Measurements from ENCODE around the gene MB.

Gene MB

DNA sequence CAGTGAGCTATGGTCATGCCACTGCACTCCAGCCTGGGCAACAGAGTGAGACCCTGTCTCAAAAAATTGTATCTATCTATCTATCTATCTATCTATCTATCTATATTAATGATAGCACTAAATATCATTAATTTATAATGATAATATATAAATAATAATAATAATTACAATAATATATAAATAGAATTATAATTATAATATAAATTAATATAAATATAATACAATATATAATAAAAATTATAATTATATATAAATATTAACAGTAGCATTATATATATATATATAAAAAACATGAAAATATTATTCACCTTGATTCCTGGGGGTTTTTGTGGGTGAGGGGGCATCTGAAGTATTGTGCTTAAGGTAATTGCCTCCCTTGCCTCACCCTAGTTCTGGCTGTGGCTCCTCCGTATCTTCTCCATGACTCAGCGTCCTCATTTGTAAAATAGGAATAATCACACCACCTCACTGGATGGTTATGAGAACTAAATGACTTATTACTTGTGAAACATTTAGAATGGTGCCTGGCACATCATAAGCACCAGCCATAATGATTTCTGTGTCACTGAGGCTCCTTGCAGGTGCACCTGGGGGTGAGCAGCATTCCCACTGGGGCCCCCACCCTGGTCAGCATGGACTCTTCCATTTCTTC is 57.6 kb downstream of the MB start:
- Histone ChIP-seq H3K27ac (ENCODE audit: extremely low read depth, low read depth, low read length) (no peak overlapping the region), H3K36me3 (ENCODE audit: control insufficient read depth in 2 of 2, insufficient read depth in 1 of 2, low read length in 2 of 2) (no peaks in the 10 kb centered on the region), H3K9me3 (ENCODE audit: control insufficient read depth, insufficient read depth, low read depth, low read length) (no peaks in the 10 kb centered on the region), H3K4me1 (ENCODE audit: control insufficient read depth, insufficient read depth, low read length) (peaks cover 5% of the 10 kb centered on the region), H3K4me3 (ENCODE audit: low read depth, low read length) (no peak overlapping the region)
- TF ChIP-seq ZNF830 (tag by site-specific recombination; IDR thresholded peaks at IDR 0.05; ENCODE audit: low read depth) (no peak), PRDM10 (tag by site-specific recombination; IDR thresholded peaks at IDR 0.05) (0 out of 2 replicates have a peak, but pooled peaks have one; percentile 14), ZNF311 (tag by site-specific recombination; IDR thresholded peaks at IDR 0.05; ENCODE audit: borderline replicate concordance) (no peak)
- ChIA-PET POLR2A (no interaction called here), CTCF (no interaction called here)

GRCh38 chr22:35558719-35559118 is 58.4 kb downstream of the MB start:
- Histone ChIP-seq H3K4me1 (ENCODE audit: control insufficient read depth, insufficient read depth, low read length) (peaks cover 5% of the 10 kb centered on the region), H3K36me3 (ENCODE audit: control insufficient read depth in 2 of 2, insufficient read depth in 1 of 2, low read length in 2 of 2) (no peaks in the 10 kb centered on the region), H3K27ac (ENCODE audit: extremely low read depth, low read depth, low read length) (no peak overlapping the region), H3K9me3 (ENCODE audit: control insufficient read depth, insufficient read depth, low read depth, low read length) (no peaks in the 10 kb centered on the region), H3K4me3 (ENCODE audit: low read depth, low read length) (no peak overlapping the region)
- ChIA-PET CTCF (interaction anchor here (0.7 kb wide), 1 partner anchor 150 kb away, joined by 3 read pairs; no protein-coding TSS in a partner anchor), POLR2A (no interaction called here)
- TF ChIP-seq HOXA7 (CRISPR knock-in tag; IDR thresholded peaks at IDR 0.05; ENCODE audit: borderline replicate concordance) (no peak), RBAK (tag by site-specific recombination; IDR thresholded peaks at IDR 0.05) (peak; percentile 98)

DNA sequence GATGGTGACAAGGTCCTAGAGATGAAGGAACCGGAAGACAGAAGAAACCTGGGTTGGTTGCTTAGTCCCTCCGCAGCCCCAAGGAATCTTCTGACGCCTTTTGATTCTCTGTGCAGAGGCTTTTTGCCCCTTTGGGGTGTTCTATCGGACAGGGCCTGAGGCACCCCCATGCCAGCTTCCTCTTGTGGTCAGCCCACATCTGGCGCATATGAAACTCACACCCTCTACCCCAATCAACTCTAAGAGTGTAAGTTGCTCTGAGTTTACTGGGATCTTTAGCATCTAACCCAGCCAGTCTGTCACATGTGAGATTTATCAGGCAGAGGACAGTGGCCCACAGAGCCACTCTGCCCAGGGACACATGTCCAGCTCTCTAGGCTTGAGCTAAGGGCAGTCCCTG is 59.1 kb downstream of the MB start:
- CTCF ChIA-PET = interaction anchor here (0.6 to 0.7 kb wide), 2 partner anchors 149 to 491 kb away, joined by 3 read pairs; no protein-coding TSS in a partner anchor
- H3K9me3 ChIP-seq (ENCODE audit: control insufficient read depth, insufficient read depth, low read depth, low read length) = no peaks in the 10 kb centered on the region
- POLR2A ChIA-PET = no interaction called here

More for the DNA sequence above, 59.1 kb downstream of the MB start:
- Histone ChIP-seq H3K27ac (ENCODE audit: extremely low read depth, low read depth, low read length) (no peak overlapping the region), H3K4me3 (ENCODE audit: low read depth, low read length) (no peak overlapping the region), H3K36me3 (ENCODE audit: control insufficient read depth in 2 of 2, insufficient read depth in 1 of 2, low read length in 2 of 2) (no peaks in the 10 kb centered on the region), H3K4me1 (ENCODE audit: control insufficient read depth, insufficient read depth, low read length) (peaks cover 5% of the 10 kb centered on the region)
- TF ChIP-seq ZNF10 (tag by site-specific recombination; IDR thresholded peaks at IDR 0.05) (no peak), ZNF157 (tag by site-specific recombination; IDR thresholded peaks at IDR 0.05) (no peak), ZNF473 (tag by site-specific recombination; IDR thresholded peaks at IDR 0.05) (no peak), ZXDB (tag by site-specific recombination; IDR thresholded peaks at IDR 0.05) (no peak)

All from HEK293 (cell line).